Heart left ventricle (tissue), 16 donors: ENCODE data around the gene ASNSD1. TPM values are rescaled to one million over a fixed set of nuclear protein-coding genes. Genes with fewer than 3 reads are reported as not detected.

Experiments used
- ATAC-seq, 4 donors: fragments of 200-7000 bp; cut with Tn5 transposase; one replicate each; pipeline ENCODE4 v1.9.1; 2020 to 2022; ENCODE audit warnings: moderate library complexity in 4 of 4, mild to moderate bottlenecking in 3 of 4, moderate number of reproducible peaks in 1 of 4
- DNase-seq, 5 donors: peaks; one replicate each; pipeline ENCODE4 v3.0.0-alpha.2; 2020
- H3K27ac ChIP-seq, 12 donors: fragments of 200-600 bp; sonication (generic) in 4 of 12; one replicate each; pipeline versions ENCODE4 v1.5.0 to v1.8.0; 2016 to 2022; ENCODE audit warnings: mild to moderate bottlenecking in 2 of 12
- H3K27me3 ChIP-seq, 9 donors: fragments of 200-600 bp; sonication (generic) in 2 of 9; one replicate each; pipeline versions ENCODE4 v1.5.1 to v1.8.0; 2016 to 2022; ENCODE audit warnings: mild to moderate bottlenecking in 3 of 9
- H3K36me3 ChIP-seq, 9 donors: fragments of 200-600 bp; sonication (generic) in 2 of 9; one replicate each; pipeline versions ENCODE4 v1.5.0 to v1.8.0; 2018 to 2022; ENCODE audit warnings: mild to moderate bottlenecking in 2 of 9
- H3K4me1 ChIP-seq, 12 donors: fragments of 200-600 bp; sonication (generic) in 4 of 12; one replicate each; pipeline versions ENCODE4 v1.5.0 to v1.8.0; 2016 to 2022; ENCODE audit warnings: mild to moderate bottlenecking in 3 of 12
- H3K4me3 ChIP-seq, 12 donors: fragments of 200-600 bp; sonication (generic) in 4 of 12; one replicate each; pipeline versions ENCODE4 v1.5.0 to v1.8.0; 2017 to 2022; ENCODE audit warnings: mild to moderate bottlenecking in 9 of 12, moderate library complexity in 4 of 12
- H3K9me3 ChIP-seq, 12 donors: fragments of 200-600 bp; sonication (generic) in 4 of 12; one replicate each; pipeline versions ENCODE4 v1.5.0 to v1.8.0; 2016 to 2022; ENCODE audit warnings: mild to moderate bottlenecking in 1 of 12
- POLR2A ChIP-seq, 2 donors: fragments of 450-650 bp; IDR thresholded peaks; one replicate each; pipeline ENCODE4 v1.6.1; 2017; ENCODE audit warnings: antibody characterized with exemption in 2 of 2, mild to moderate bottlenecking in 2 of 2, moderate library complexity in 2 of 2
- WGBS, 4 donors: extraction: QIAGEN DNeasy Blood & Tissue Kit in 2 of 4; methylation state at CpG; one replicate each; pipeline versions ENCODE4 v1.1.5 to v1.1.7; 2013 to 2018; 5-methylcytosine and 5-hydroxymethylcytosine counted together
- intact Hi-C, 10 donors: fragments of 100-400 bp; cut with DNase I; formaldehyde crosslinking; loops; one replicate each; pipeline versions ENCODE4 v1.11.1 to v1.14.2; 2022
- polyA plus RNA-seq, 2 donors: library from polyadenylated mRNA; stranded (reverse); fragments of 200-250 nt; gene quantifications; one replicate each; pipeline ENCODE4 v1.2.3, GENCODE V29; 2013
- total RNA-seq, 9 donors: library from RNA; depleted of rRNA in 2 of 9; stranded (reverse); fragments of >200 nt in 2 of 9; fragmentation: NEBNext Ultra II Directional in 3 of 9; extraction: Animal tissue kit (Norgen Biotek cat#: 25700) in 3 of 9; gene quantifications; one replicate each; pipeline versions ENCODE4 v1.1.0 to v1.2.4, GENCODE V29; 2016 to 2023
- TF ChIP-seq, protein P1 (sequence below), 12 donors: fragments of 200-600 bp; sonication (generic) in 4 of 12; IDR thresholded peaks; one replicate each; pipeline versions ENCODE4 v1.5.0 to v1.8.0; 2018 to 2022; ENCODE audit warnings: antibody characterized with exemption in 12 of 12, mild to moderate bottlenecking in 5 of 12
- donor health status: ischemic (EF 13 %, LVEDD 7.1; RV severe dilation, severe dysfunction).
- donor health status: healthy with polysubstance abuse.
- donor health status: DM: no; HTN: yes; CAD: no.
- donor health status: DM: no; HTN: no; CAD: no.
- donor health status: ischemic (EF 25% LVEDD 6.9; RV normal size, moderate dysfunction).
- donor health status: ischemic (EF 25% LVEDD 5.7; RV mildly dilated, moderate dysfunction).
- donor health status: healthy.
- donor health status: DM: yes; HTN: yes; CAD: no.
- donor health status: ischemic (EF 35%, LVEDD 5.7; RV mildly dilated, moderate dysfunction).
- donor health status: nonischemic (EF 11% LVEDD 7.7; RV severe dilation, severe dysfunction).
- donor health status: DM: yes; HTN: yes; CAD: no.
- donor health status: PGD.
- donor health status: ischemic (EF 29% LVEDD 5.4; RV normal size, mild dysfunction).
- donor health status: nonischemic (EF 23%, LVEDD 6.1; RV moderate dilation, normal function).

ASNSD1 gene
- total and polyA plus RNA-seq, 11 donors: 26.3 to 46.0 (median 32.4) TPM

DNA sequence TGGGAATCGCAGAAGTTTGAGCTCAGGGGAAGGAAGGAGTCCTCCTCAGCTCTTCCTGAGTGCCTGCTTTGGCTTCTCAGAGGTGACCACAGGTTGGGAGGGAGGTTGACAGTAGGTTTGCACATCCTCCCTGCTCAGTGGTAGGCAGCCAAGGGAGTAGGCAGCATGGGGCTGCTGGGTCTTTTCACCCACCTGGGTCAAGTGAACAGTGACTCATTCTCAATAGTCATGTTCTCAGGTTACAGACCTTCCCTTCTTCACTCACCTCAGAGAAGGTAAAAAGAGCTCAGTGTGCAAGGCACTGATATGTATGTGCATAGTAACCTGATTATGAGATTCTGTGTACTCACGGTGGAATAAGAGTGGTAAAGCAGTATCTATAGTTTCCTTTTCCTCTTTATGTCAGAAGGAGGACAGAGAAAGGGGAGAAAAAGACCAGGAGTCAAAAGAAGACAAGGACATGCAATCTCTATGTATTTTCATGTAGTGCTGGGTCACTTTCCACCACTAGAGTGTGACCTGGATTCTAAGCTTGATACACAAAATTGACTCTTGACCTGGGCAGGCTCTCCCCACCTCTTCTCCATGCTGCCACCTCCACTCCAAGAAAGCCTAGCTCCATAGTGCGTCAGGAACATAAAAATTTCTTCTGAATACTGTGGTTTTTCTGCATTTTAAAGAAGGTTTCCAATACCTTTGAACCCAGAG lies 36.5 kb upstream of the ASNSD1 start:
- DNase-seq (no peak), ATAC-seq (no peak)
- intact Hi-C loops: loop anchor here in 3 of 10 donors (2.0 to 5.0 kb wide), 2 partner anchors 43 to 158 kb away; partner anchors contain the start of gene SLC40A1 (in 2 of the 3)
- no peak overlapping the region for H3K4me3 ChIP-seq
- no peaks in the 10 kb centered on the region for H3K36me3 ChIP-seq
- 70 to 80% (median 79%) methylated on average over 3 of the region's 3 CpGs for WGBS, 4 donors
- no peaks in the 10 kb centered on the region for H3K9me3 ChIP-seq
- peaks cover 0 to 8% (median 0%) of the 10 kb centered on the region in 12 donors for H3K4me1 ChIP-seq
- no peak for TF ChIP-seq POLR2A (IDR thresholded peaks at IDR 0.05)
- TF ChIP-seq, protein P1, sequence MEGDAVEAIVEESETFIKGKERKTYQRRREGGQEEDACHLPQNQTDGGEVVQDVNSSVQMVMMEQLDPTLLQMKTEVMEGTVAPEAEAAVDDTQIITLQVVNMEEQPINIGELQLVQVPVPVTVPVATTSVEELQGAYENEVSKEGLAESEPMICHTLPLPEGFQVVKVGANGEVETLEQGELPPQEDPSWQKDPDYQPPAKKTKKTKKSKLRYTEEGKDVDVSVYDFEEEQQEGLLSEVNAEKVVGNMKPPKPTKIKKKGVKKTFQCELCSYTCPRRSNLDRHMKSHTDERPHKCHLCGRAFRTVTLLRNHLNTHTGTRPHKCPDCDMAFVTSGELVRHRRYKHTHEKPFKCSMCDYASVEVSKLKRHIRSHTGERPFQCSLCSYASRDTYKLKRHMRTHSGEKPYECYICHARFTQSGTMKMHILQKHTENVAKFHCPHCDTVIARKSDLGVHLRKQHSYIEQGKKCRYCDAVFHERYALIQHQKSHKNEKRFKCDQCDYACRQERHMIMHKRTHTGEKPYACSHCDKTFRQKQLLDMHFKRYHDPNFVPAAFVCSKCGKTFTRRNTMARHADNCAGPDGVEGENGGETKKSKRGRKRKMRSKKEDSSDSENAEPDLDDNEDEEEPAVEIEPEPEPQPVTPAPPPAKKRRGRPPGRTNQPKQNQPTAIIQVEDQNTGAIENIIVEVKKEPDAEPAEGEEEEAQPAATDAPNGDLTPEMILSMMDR (IDR thresholded peaks at IDR 0.05): no peak
- H3K27me3 ChIP-seq: no peaks in the 10 kb centered on the region
- no peak overlapping the region for H3K27ac ChIP-seq

DNA sequence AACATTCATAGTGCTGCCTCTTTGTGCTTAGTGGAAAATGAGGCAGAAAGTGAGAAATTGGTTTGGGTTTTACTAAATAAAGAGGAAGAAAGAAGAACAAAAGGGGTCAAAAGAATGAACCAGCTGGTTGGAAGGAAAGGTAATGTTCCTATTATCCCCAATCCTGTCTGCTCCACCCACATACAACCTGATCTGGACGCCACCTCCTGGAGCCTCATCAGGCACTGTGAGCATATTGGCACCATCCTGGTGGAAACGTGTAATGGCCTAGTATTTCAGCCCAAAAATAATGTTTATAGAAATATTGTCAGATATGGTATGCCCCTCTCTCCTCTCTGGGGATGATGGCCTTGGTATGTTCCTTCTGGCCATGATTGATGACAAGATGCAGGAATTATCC lies 35.6 kb upstream of the ASNSD1 start:
- no peaks in the 10 kb centered on the region for H3K9me3 ChIP-seq
- ATAC-seq: no peak
- H3K27ac ChIP-seq: no peak overlapping the region
- H3K27me3 ChIP-seq: no peaks in the 10 kb centered on the region
- TF ChIP-seq POLR2A (IDR thresholded peaks at IDR 0.05): no peak
- TF ChIP-seq, protein P1 (IDR thresholded peaks at IDR 0.05): no peak
- WGBS, 4 donors: 88 to 96% (median 92%) methylated on average over 2 of the region's 2 CpGs
- H3K4me3 ChIP-seq: no peak overlapping the region
- peaks cover 0 to 11% (median 0%) of the 10 kb centered on the region in 12 donors for H3K4me1 ChIP-seq
- no peaks in the 10 kb centered on the region for H3K36me3 ChIP-seq
- no peak for DNase-seq
- intact Hi-C loops: loop anchor here in 3 of 10 donors (2.0 to 5.0 kb wide), 2 partner anchors 43 to 159 kb away; partner anchors contain the start of gene SLC40A1 (in 2 of the 3)

DNA sequence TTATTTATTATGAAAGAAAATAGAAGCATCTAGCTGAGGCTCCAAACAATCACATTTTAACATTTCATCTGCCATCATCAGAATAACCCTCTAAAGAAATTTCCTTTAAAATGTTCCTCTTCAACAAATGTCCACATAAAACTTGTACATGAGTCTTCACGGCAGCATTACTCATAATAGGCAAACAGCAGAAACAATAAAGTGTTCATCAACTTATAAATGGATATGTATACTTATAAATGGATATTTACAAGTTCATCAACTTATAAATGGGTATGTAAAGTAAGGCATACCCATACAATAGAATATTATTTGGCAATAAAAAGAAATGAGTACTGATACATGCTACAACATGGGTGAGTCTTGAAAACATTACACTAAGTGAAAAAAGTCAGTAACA lies 33.5 kb upstream of the ASNSD1 start:
- intact Hi-C loops: loop anchor here in 3 of 10 donors (2.0 to 5.0 kb wide), 2 partner anchors 45 to 161 kb away; partner anchors contain the start of gene SLC40A1 (in 2 of the 3)
- H3K4me1 ChIP-seq: peaks cover 0 to 11% (median 0%) of the 10 kb centered on the region in 12 donors

More for the DNA sequence above, 33.5 kb upstream of the ASNSD1 start:
- ATAC-seq (no peak), DNase-seq (no peak)
- no peaks in the 10 kb centered on the region for H3K27me3 ChIP-seq
- H3K27ac ChIP-seq: no peak overlapping the region
- TF ChIP-seq POLR2A (IDR thresholded peaks at IDR 0.05): no peak
- TF ChIP-seq, protein P1 (IDR thresholded peaks at IDR 0.05): no peak
- no peak overlapping the region for H3K4me3 ChIP-seq
- WGBS, 4 donors: 92 to 97% (median 94%) methylated on average over 1 of the region's 1 CpG
- no peaks in the 10 kb centered on the region for H3K9me3 ChIP-seq
- no peaks in the 10 kb centered on the region for H3K36me3 ChIP-seq
